SHP77 (cell line): ENCODE results near the gene CAPN5.

Experiments
- DNase-seq, 2 experiments: peaks; one replicate each; lab custom pipeline; 2025; lab: John Stamatoyannopoulos, UW

Gene CAPN5

GRCh38 chr11:77151804-77152509 lies 85.2 kb downstream of the CAPN5 start:
- no peak for DNase-seq

- DNase-seq, result no peak
These were observed 86.1 kb downstream of the CAPN5 start for GRCh38 chr11:77152846-77153245.

GRCh38 chr11:77153276-77154185 lies 86.8 kb downstream of the CAPN5 start:
- DNase-seq, result no peak

GRCh38 chr11:77154381-77155081 lies 87.8 kb downstream of the CAPN5 start:
- peak; percentile 33 to 49 for DNase-seq

- DNase-seq, result no peak
These were observed 88.3 kb downstream of the CAPN5 start for GRCh38 chr11:77155082-77155475.

- DNase-seq, result no peak
These were observed 88.9 kb downstream of the CAPN5 start for GRCh38 chr11:77155556-77156130.

- DNase-seq, result no peak
These were observed 89.8 kb downstream of the CAPN5 start for GRCh38 chr11:77156396-77157195.

- DNase-seq, result no peak
These were observed 91.4 kb downstream of the CAPN5 start for GRCh38 chr11:77158041-77158695.

- no peak for DNase-seq
These were observed 92.6 kb downstream of the CAPN5 start for GRCh38 chr11:77159219-77159936.

GRCh38 chr11:77159937-77160495 lies 93.2 kb downstream of the CAPN5 start:
- DNase-seq, result no peak

GRCh38 chr11:77163271-77163670 lies 96.5 kb downstream of the CAPN5 start:
- DNase-seq, result no peak

- no peak for DNase-seq
These were observed 98.3 kb downstream of the CAPN5 start for GRCh38 chr11:77165066-77165465.

GRCh38 chr11:77166021-77166420 lies 99.2 kb downstream of the CAPN5 start:
- DNase-seq, result no peak

- DNase-seq, result no peak
These were observed 100.4 kb downstream of the CAPN5 start for GRCh38 chr11:77167111-77167626.

GRCh38 chr11:77167791-77168190 lies 101.0 kb downstream of the CAPN5 start:
- no peak for DNase-seq

GRCh38 chr11:77170107-77170506 lies 103.3 kb downstream of the CAPN5 start:
- no peak for DNase-seq

- DNase-seq, result no peak
These were observed 104.5 kb downstream of the CAPN5 start for GRCh38 chr11:77171254-77171653.

GRCh38 chr11:77171885-77172665 lies 105.3 kb downstream of the CAPN5 start:
- no peak for DNase-seq

GRCh38 chr11:77172666-77172982 lies 105.9 kb downstream of the CAPN5 start:
- no peak for DNase-seq
